GM21515 (cell line): Measurements from ENCODE around the gene OR5D16.
"Not testable (repeated sequence)": the region's sequence is repeated elsewhere in the genome, so short reads cannot be mapped to it uniquely, and the experiment has no call there.

Experiments used
- ATAC-seq: cut with Tn5 transposase; IDR thresholded peaks from one replicate; pipeline ENCODE4 v1.9.1; 2021; ENCODE audit not compliant: unreplicated experiment

Gene OR5D16

GRCh38 chr11:55838452-55838851, at the start of gene OR5D16:
OR5D16 (plus strand) TSS chr11:55838752; CDS start chr11:55838752, 0 bp downstream.
- no peak for ATAC-seq

GRCh38 chr11:55791606-55792005, 46.9 kb upstream of the OR5D16 start:
- no peak for ATAC-seq

DNA sequence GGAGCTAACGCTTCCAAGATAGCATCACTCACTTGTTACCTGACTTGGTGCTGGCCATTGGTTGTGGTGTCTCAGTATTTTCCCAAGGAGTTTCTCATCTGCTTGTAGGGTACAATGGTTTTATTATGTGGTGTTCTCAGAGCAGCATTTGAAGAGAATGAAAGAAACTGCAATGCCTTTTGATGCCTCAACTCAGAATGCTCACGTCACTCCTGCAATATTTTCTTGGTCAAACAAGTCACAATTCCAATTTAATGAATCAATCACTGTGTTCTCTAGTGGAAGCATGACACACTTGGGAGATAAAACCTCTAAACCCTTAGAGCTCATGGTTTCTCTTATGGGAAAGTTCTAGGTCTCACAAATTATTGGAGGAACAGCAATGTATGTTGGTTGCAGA, 45.2 kb upstream of the OR5D16 start:
- no peak for ATAC-seq

- ATAC-seq = no peak
Measured at GRCh38 chr11:55795256-55795655, 43.3 kb upstream of the OR5D16 start, which contains the start of gene OR5D14. OR5D14 (plus strand) TSS chr11:55795556; CDS start chr11:55795556, 0 bp downstream.

DNA sequence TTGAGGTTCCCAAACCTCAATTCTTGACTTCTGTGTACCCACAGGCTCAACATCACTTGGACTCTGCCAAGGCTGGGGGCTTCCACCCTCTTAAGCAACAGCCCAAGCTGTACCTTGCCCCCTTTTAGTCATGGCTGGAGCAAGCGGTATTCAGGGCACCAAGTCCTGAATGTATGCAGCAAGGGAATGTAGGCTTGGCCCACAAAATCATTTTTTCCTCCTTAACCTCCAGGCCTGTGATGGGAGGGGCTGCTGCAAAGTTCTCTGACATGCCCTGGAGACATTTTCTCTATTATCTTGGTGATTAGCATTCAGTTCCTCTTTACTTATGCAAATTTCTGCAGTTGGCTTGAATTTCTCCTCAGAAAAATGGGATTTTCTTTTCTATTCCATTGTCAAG, 32.3 kb upstream of the OR5D16 start:
- ATAC-seq = no peak

GRCh38 chr11:55811067-55811466, 27.5 kb upstream of the OR5D16 start, which contains the start of gene OR5L1:
OR5L1 (plus strand) TSS chr11:55811367; CDS start chr11:55811467, 100 bp downstream.
- no peak for ATAC-seq

DNA sequence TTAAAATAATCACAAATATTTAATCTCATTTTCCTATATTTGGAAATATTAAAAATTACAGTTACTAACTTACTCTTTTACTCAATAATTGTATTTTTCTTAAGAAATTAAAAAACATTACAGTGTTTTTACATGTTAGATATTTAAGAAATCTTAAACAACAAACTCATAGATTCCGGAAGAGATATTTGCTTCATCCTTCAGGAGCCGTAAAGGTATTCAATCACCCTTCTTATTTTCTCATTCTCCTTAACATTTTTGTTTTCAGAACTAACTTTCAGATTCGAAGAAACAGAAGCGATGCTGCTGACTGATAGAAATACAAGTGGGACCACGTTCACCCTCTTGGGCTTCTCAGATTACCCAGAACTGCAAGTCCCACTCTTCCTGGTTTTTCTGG, 19.2 kb upstream of the OR5D16 start, which contains the start of gene OR5D18:
TSS of gene OR5D18 (plus strand) at position 301 of the 400 bp plus-strand sequence. CDS start at position 301, 0 bp downstream.
- no peak for ATAC-seq

DNA sequence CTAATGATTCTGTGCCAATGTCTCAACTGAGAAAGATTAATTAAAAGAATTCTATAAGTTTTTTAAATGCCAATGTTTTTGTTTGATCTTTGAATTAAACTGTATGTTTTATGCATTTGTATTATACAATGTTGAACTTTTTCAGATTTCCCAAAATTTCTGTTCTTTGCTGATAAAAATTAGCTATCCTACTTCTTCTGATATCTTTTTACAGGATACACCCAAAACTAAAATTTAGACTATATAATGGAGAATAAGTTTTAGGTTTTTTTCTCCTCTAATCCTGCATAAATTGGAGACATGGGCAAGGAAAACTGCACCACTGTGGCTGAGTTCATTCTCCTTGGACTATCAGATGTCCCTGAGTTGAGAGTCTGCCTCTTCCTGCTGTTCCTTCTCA, 11.6 kb upstream of the OR5D16 start, which contains the start of gene OR5L2:
TSS of gene OR5L2 (plus strand) at position 301 of the 400 bp plus-strand sequence. CDS start at position 301, 0 bp downstream.
- ATAC-seq = no peak

GRCh38 chr11:55847453-55847852, 8.9 kb downstream of the OR5D16 start:
- no peak for ATAC-seq

DNA sequence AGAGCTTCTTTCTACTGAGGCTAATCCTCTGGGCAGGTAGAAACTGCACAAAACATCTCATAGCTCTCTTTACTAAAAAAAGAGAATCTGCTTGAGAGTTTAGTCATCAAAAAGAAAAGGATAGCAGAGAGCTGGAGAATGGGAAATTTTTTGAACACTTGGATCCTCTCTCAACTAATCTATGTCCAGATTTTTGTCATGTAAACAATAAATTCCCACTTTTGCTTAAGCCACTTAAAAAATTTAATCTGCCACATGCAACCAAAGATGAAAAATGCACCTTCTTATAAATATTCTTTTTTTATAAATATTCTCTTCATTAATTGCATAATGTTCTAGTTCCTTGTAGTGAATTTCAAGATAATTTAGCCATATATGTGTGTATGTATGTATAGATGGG, 10.5 kb downstream of the OR5D16 start:
- ATAC-seq = no peak

DNA sequence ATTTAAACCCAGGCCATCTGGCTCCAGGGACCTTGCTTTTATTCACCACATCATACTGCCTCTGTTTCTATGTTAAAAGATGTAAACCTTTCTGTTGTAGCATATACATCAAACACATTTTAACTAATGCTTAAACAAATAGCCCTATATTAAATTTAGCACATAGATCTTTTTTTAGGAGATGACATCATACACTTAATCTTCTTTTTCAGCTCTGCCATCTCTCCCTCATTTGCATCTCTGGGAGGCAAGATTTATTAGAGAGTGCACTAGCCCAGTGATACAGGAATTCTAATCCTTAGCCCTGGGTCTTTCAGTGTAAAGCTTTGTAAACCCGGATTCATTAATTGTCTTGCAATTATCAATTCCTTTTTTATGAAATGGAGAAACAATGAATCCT, 13.6 kb downstream of the OR5D16 start:
- no peak for ATAC-seq

- no peak for ATAC-seq
Measured at GRCh38 chr11:55854704-55855103, 16.2 kb downstream of the OR5D16 start.

DNA sequence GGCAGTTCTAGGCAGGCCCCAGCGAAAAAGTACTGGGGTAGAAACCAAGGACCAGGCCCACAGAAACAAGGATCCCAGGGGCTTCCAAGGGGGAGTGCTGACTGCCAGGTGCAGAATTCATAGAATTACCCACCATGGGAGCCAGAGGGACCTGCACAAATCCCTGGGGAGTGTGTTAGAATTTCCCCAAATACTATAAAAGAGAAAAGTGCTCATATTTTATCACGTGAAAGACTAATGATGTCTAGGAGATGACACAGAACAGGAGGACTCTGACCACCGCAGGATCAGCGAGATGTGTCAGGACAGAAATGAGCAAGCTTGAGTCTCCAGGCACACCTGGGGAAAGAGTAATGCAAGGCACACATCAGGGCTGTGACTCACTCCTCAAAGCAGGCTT, 28.8 kb downstream of the OR5D16 start:
- ATAC-seq = not testable (repeated sequence)

DNA sequence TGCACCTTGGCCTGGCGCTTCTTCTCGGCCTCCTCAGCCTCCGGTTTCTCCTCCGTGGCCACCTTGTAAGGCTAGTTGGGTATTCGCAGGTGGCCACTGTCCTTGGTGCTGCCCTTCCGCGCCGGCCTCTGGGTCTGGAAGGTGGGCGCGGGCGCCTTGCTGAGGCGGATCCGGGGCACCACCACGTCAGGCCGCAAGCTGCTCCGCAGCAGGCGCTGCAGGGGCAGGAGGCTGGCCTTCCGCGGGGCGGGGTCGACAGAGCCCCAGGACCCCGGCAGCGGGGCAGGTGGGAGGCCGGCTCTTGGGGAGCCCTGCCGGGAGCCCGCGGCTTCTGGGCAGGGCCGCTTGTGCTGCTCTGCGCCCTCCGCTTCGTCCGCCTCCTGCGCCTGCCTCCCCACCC, 34.2 kb downstream of the OR5D16 start:
- ATAC-seq = not testable (repeated sequence)

- not testable (repeated sequence) for ATAC-seq
Measured at GRCh38 chr11:55873146-55873545, 34.6 kb downstream of the OR5D16 start.

GRCh38 chr11:55882997-55883396, 44.4 kb downstream of the OR5D16 start, which contains the start of gene TRIM51:
TRIM51 (plus strand) TSS chr11:55883297; CDS start chr11:55885429, 2,132 bp downstream.
- ATAC-seq = not testable (repeated sequence)

DNA sequence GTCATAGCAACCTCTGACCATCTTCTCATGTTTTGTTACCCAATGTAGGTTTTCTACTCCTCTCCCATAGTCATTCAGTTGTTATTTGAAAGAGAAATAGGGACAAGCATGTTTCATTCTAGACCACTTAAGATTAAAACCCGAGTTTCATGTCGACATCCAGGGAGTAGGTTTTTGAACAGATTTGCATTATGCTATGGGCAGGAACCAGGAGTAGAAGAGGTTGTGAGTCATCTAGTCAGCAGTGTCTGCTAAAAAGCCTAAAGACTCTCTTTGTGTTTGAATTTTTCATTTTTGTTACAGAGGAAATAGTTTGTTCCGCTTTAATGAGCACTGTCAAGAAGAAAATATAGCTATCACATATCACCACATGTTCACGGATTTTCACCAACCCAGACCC, 46.4 kb downstream of the OR5D16 start:
- ATAC-seq = not testable (repeated sequence)

- ATAC-seq = not testable (repeated sequence)
Measured at GRCh38 chr11:55885481-55885880, 46.9 kb downstream of the OR5D16 start.
